H7 (cell line): ENCODE data around the gene ZFP90. TPM values are rescaled to one million over a fixed set of nuclear protein-coding genes. Genes with fewer than 3 reads are reported as not detected.
"Not testable (repeated sequence)": the region's sequence is repeated elsewhere in the genome, so short reads cannot be mapped to it uniquely, and the experiment has no call there.

Source experiments
- DNase-seq: peaks from one replicate; pipeline ENCODE4 v3.0.0; 2012
- H3K27me3 ChIP-seq: 2 replicates; pipeline ENCODE4 v1.6.0; 2011; ENCODE audit warnings: mild to moderate bottlenecking, low read length; ENCODE audit not compliant: control insufficient read depth, insufficient read depth
- H3K36me3 ChIP-seq: replicated peaks from 2 replicates; pipeline ENCODE4 v1.5.1; 2011; ENCODE audit warnings: low read length; ENCODE audit not compliant: control insufficient read depth, insufficient read depth
- H3K4me3 ChIP-seq: 2 replicates; pipeline ENCODE4 v1.5.1; 2011; ENCODE audit warnings: low read depth, mild to moderate bottlenecking, control low read depth, low read length, moderate library complexity; ENCODE audit not compliant: insufficient read depth
- total RNA-seq: library from RNA; depleted of rRNA; stranded (reverse); fragments of >200 nt; shearing (Covaris generic); gene quantifications from 2 replicates; pipeline ENCODE4 v1.2.3, GENCODE V29; 2014

Gene ZFP90
- total RNA-seq, 1 experiment from 2014 or later = 18.5 TPM

- H3K36me3 ChIP-seq = no peaks in the 10 kb centered on the region
- no peak overlapping the region for H3K4me3 ChIP-seq
- peaks cover 20% of the 10 kb centered on the region for H3K27me3 ChIP-seq
- DNase-seq = peak; percentile 92
These were observed 10.3 kb upstream of the ZFP90 start for GRCh38 chr16:68528686-68529379.

- H3K36me3 ChIP-seq = no peaks in the 10 kb centered on the region
- H3K4me3 ChIP-seq = peak overlapping the region; percentile 60
- DNase-seq = no peak
- H3K27me3 ChIP-seq = peaks cover 20% of the 10 kb centered on the region
These were observed 9.5 kb upstream of the ZFP90 start for GRCh38 chr16:68529608-68529930.

- DNase-seq = peak; percentile 99
- peaks cover 20% of the 10 kb centered on the region for H3K27me3 ChIP-seq
These were observed 9.0 kb upstream of the ZFP90 start for GRCh38 chr16:68529931-68530701.

GRCh38 chr16:68533937-68534336 lies 5.2 kb upstream of the ZFP90 start:
- Histone ChIP-seq H3K27me3 (peaks cover 17% of the 10 kb centered on the region), H3K36me3 (no peaks in the 10 kb centered on the region), H3K4me3 (no peak overlapping the region)
- no peak for DNase-seq

More at GRCh38 chr16:68529931-68530701, 9.0 kb upstream of the ZFP90 start:
- Histone ChIP-seq H3K36me3 (no peaks in the 10 kb centered on the region), H3K4me3 (peak overlapping the region; percentile 60)

GRCh38 chr16:68535331-68535730 lies 3.8 kb upstream of the ZFP90 start:
- H3K36me3 ChIP-seq = no peaks in the 10 kb centered on the region
- no peak overlapping the region for H3K4me3 ChIP-seq
- no peak for DNase-seq
- H3K27me3 ChIP-seq = peaks cover 5% of the 10 kb centered on the region

- Histone ChIP-seq H3K27me3 (no peaks in the 10 kb centered on the region), H3K36me3 (peaks cover 5% of the 10 kb centered on the region; the same call in 1 of the 2 replicates), H3K4me3 (peak overlapping the region; percentile 58)
- no peak for DNase-seq
These were observed 684 bp downstream of the ZFP90 start for GRCh38 chr16:68539711-68540239.

GRCh38 chr16:68548947-68549346 lies 9.9 kb downstream of the ZFP90 start:
- H3K36me3 ChIP-seq = peaks cover 7% of the 10 kb centered on the region
- DNase-seq = no peak

GRCh38 chr16:68553186-68553585 lies 14.1 kb downstream of the ZFP90 start:
- peaks cover 12% of the 10 kb centered on the region for H3K36me3 ChIP-seq
- no peak for DNase-seq
- H3K27me3 ChIP-seq = no peaks in the 10 kb centered on the region
- no peak overlapping the region for H3K4me3 ChIP-seq

More at GRCh38 chr16:68548947-68549346, 9.9 kb downstream of the ZFP90 start:
- Histone ChIP-seq H3K27me3 (no peaks in the 10 kb centered on the region), H3K4me3 (no peak overlapping the region)

- DNase-seq, H3K4me3 ChIP-seq, H3K27me3 ChIP-seq: not testable (repeated sequence)
- H3K36me3 ChIP-seq = peaks cover 32% of the 10 kb centered on the region
These were observed 21.2 kb downstream of the ZFP90 start for GRCh38 chr16:68560341-68560740.

GRCh38 chr16:68563631-68564381 lies 24.7 kb downstream of the ZFP90 start:
- no peak overlapping the region for H3K4me3 ChIP-seq
- DNase-seq = no peak
- no peaks in the 10 kb centered on the region for H3K27me3 ChIP-seq

GRCh38 chr16:68564382-68564985 lies 25.4 kb downstream of the ZFP90 start:
- Histone ChIP-seq H3K4me3 (no peak overlapping the region), H3K36me3 (peaks cover 23% of the 10 kb centered on the region), H3K27me3 (no peaks in the 10 kb centered on the region)
- DNase-seq = no peak

More at GRCh38 chr16:68563631-68564381, 24.7 kb downstream of the ZFP90 start:
- peaks cover 26% of the 10 kb centered on the region for H3K36me3 ChIP-seq

- Histone ChIP-seq H3K4me3 (no peak overlapping the region), H3K27me3 (no peaks in the 10 kb centered on the region), H3K36me3 (no peaks in the 10 kb centered on the region)
- no peak for DNase-seq
These were observed 35.4 kb downstream of the ZFP90 start for GRCh38 chr16:68574479-68574878.

- no peak overlapping the region for H3K4me3 ChIP-seq
- H3K27me3 ChIP-seq = no peaks in the 10 kb centered on the region
- no peaks in the 10 kb centered on the region for H3K36me3 ChIP-seq
- no peak for DNase-seq
These were observed 36.0 kb downstream of the ZFP90 start for GRCh38 chr16:68575082-68575481.

GRCh38 chr16:68577352-68577853 lies 38.3 kb downstream of the ZFP90 start:
- Histone ChIP-seq H3K4me3 (no peak overlapping the region), H3K36me3 (no peaks in the 10 kb centered on the region), H3K27me3 (no peaks in the 10 kb centered on the region)
- DNase-seq = no peak
